OCI-LY3 (cell line): Measurements from ENCODE around the gene USP31.
A peak's percentile ranks its signal among the peaks of the same experiment; 100 is the strongest.

ENCODE experiments used
- H2AFZ ChIP-seq: fragments of 200-600, 300-600 bp; shearing (Covaris generic); 2 replicates; pipeline ENCODE4 v1.6.0; 2014; ENCODE audit warnings: antibody characterized with exemption, low read depth, low read length
- H3K27ac ChIP-seq: fragments of 200-600, 300-600 bp; sonication (generic); 2 replicates; pipeline ENCODE4 v1.5.1; 2014; ENCODE audit warnings: mild to moderate bottlenecking, low read length, moderate library complexity, mixed read lengths
- H3K27me3 ChIP-seq: fragments of 200-600, 300-600 bp; sonication (generic); 2 replicates; pipeline ENCODE4 v1.6.1; 2014; ENCODE audit warnings: low read depth, low read length, mixed read lengths
- H3K36me3 ChIP-seq: fragments of 200-600, 300-600 bp; sonication (generic); replicated peaks from 2 replicates; pipeline ENCODE3; 2014; ENCODE audit warnings: low read depth, low read length, mixed read lengths
- H3K4me1 ChIP-seq: fragments of 300-600, 200-600 bp; sonication (generic); 2 replicates; pipeline ENCODE4 v1.6.1; 2014; ENCODE audit warnings: low read length, mixed read lengths
- H3K4me2 ChIP-seq: fragments of 200-600, 300-600 bp; sonication (generic); 2 replicates; pipeline ENCODE4 v1.6.1; 2014; ENCODE audit warnings: low read length, mixed read lengths
- H3K4me3 ChIP-seq: fragments of 300-600, 200-600 bp; sonication (generic); 2 replicates; pipeline ENCODE4 v1.5.1; 2014; ENCODE audit warnings: antibody characterized with exemption, mild to moderate bottlenecking, low read length, moderate library complexity
- H3K79me2 ChIP-seq: fragments of 300-600, 200-600 bp; shearing (Covaris generic); 2 replicates; pipeline ENCODE4 v1.6.1; 2014; ENCODE audit warnings: mild to moderate bottlenecking, low read length, mixed read lengths
- H3K9ac ChIP-seq: fragments of 300-600, 200-600 bp; shearing (Covaris generic); 2 replicates; pipeline ENCODE4 v1.6.0; 2014; ENCODE audit warnings: mild to moderate bottlenecking, low read length, moderate library complexity
- H3K9me3 ChIP-seq: fragments of 200-600, 300-600 bp; shearing (Covaris generic); 2 replicates; pipeline ENCODE4 v1.6.1; 2014; ENCODE audit warnings: low read length, mixed read lengths; ENCODE audit not compliant: insufficient read depth
- H4K20me1 ChIP-seq: fragments of 200-600, 300-600 bp; sonication (generic); 2 replicates; pipeline ENCODE4 v1.6.1; 2016; ENCODE audit warnings: low read length, mixed read lengths; ENCODE audit not compliant: insufficient read depth
- CTCF ChIP-seq: fragments of 200-600, 300-600 bp; sonication (generic); IDR thresholded peaks from 2 replicates; pipeline ENCODE4 v1.5.1; 2014; ENCODE audit warnings: antibody characterized with exemption, low read length, low read depth
- EZH2phosphoT487 ChIP-seq: fragments of 200-600 bp; shearing (Covaris generic); IDR thresholded peaks from 2 replicates; pipeline ENCODE4 v1.6.1; 2018; ENCODE audit warnings: antibody characterized with exemption, mixed run types, low read depth

Gene USP31

GRCh38 chr16:23183543-23183862 lies 34.3 kb upstream of the USP31 start:
- H3K9me3 ChIP-seq = no peaks in the 10 kb centered on the region
- H3K9ac ChIP-seq = no peak overlapping the region
- H3K79me2 ChIP-seq = no peaks in the 10 kb centered on the region
- no peaks in the 10 kb centered on the region for H4K20me1 ChIP-seq
- H3K4me3 ChIP-seq = no peak overlapping the region
- H3K4me2 ChIP-seq = no peak overlapping the region
- no peak overlapping the region for H3K27ac ChIP-seq
- TF ChIP-seq CTCF (no peak), EZH2phosphoT487 (no peak)
- 0 out of 2 replicates have a peak, but pooled peaks cover 6% of the 10 kb centered on the region for H3K27me3 ChIP-seq
- peaks cover 21% of the 10 kb centered on the region for H3K4me1 ChIP-seq
- H2AFZ ChIP-seq = no peak overlapping the region
- H3K36me3 ChIP-seq = no peaks in the 10 kb centered on the region

GRCh38 chr16:23182679-23183542 lies 33.7 kb upstream of the USP31 start, which contains the start of gene SCNN1G:
Gene SCNN1G, plus strand, starts transcription at chr16:23182745. Its CDS starts 3,527 bp downstream, at chr16:23186272.
- Histone ChIP-seq H3K4me1 (peaks cover 20% of the 10 kb centered on the region), H3K27ac (no peak within 1 kb of the TSS), H3K9ac (no peak within 1 kb of the TSS), H3K79me2 (no peaks in the 10 kb centered on the region), H3K27me3 (0 out of 2 replicates have a peak, but pooled peaks cover 6% of the 10 kb centered on the region), H3K4me2 (peak within 1 kb of the TSS; percentile 47), H3K4me3 (no peak within 1 kb of the TSS), H3K36me3 (no peaks in the 10 kb centered on the region), H4K20me1 (no peaks in the 10 kb centered on the region), H2AFZ (no peak within 1 kb of the TSS), H3K9me3 (no peaks in the 10 kb centered on the region)
- TF ChIP-seq EZH2phosphoT487 (no peak), CTCF (no peak)

GRCh38 chr16:23182206-23182678 lies 33.0 kb upstream of the USP31 start:
- Histone ChIP-seq H3K79me2 (no peaks in the 10 kb centered on the region), H3K27me3 (0 out of 2 replicates have a peak, but pooled peaks cover 6% of the 10 kb centered on the region), H4K20me1 (no peaks in the 10 kb centered on the region), H3K9ac (no peak overlapping the region), H3K9me3 (no peaks in the 10 kb centered on the region), H3K4me3 (no peak overlapping the region), H2AFZ (no peak overlapping the region), H3K4me1 (peaks cover 14% of the 10 kb centered on the region), H3K27ac (no peak overlapping the region), H3K36me3 (no peaks in the 10 kb centered on the region), H3K4me2 (peak overlapping the region; percentile 47)
- peak; percentile 77 for TF ChIP-seq CTCF
- no peak for TF ChIP-seq EZH2phosphoT487

GRCh38 chr16:23181506-23181905 lies 32.3 kb upstream of the USP31 start:
- peaks cover 9% of the 10 kb centered on the region for H3K4me1 ChIP-seq
- TF ChIP-seq EZH2phosphoT487 (no peak), CTCF (no peak)
- H4K20me1 ChIP-seq = no peaks in the 10 kb centered on the region
- H2AFZ ChIP-seq = no peak overlapping the region
- H3K27me3 ChIP-seq = 0 out of 2 replicates have a peak, but pooled peaks cover 6% of the 10 kb centered on the region
- H3K27ac ChIP-seq = no peak overlapping the region
- H3K36me3 ChIP-seq = no peaks in the 10 kb centered on the region
- no peaks in the 10 kb centered on the region for H3K9me3 ChIP-seq
- H3K79me2 ChIP-seq = no peaks in the 10 kb centered on the region
- H3K9ac ChIP-seq = no peak overlapping the region
- no peak overlapping the region for H3K4me3 ChIP-seq
- no peak overlapping the region for H3K4me2 ChIP-seq
